Stimulated activated naive B cell treated with anti-CD40 and anti-IgM and Interleukin-4, amounts not matched to agents 10 μg/mL and 1 μg/mL and 100 μg/mL, for 72 hours (primary cell): ENCODE results near the gene SCEL.
A peak's percentile ranks its signal among the peaks of the same experiment; 100 is the strongest.

ENCODE experiments used
- ATAC-seq, 2 donors: fragments of 150-1000 bp; cut with Tn5 transposase; replicated peaks; 2 replicates each; pipeline ENCODE4 v1.10.0; 2021; ENCODE audit warnings: moderate library complexity in 1 of 2
- DNase-seq: peaks from one replicate; pipeline ENCODE4 v3.0.0; 2021
- H3K27ac Mint-ChIP-seq: one replicate; pipeline ENCODE4 v1.8.0; 2022; ENCODE audit warnings: mild to moderate bottlenecking, mixed read lengths
- H3K27me3 Mint-ChIP-seq, 2 donors: one replicate each; pipeline ENCODE4 v1.8.0; 2022; ENCODE audit warnings: mixed read lengths in 2 of 2
- H3K36me3 Mint-ChIP-seq, 2 donors: one replicate each; pipeline ENCODE4 v1.8.0; 2022; ENCODE audit warnings: mixed read lengths in 2 of 2, mild to moderate bottlenecking in 1 of 2
- H3K4me1 Mint-ChIP-seq, 2 donors: one replicate each; pipeline ENCODE4 v1.8.0; 2022; ENCODE audit warnings: mixed read lengths in 2 of 2, mild to moderate bottlenecking in 1 of 2
- H3K4me3 Mint-ChIP-seq, 2 donors: one replicate each; pipeline ENCODE4 v1.8.0; 2022; ENCODE audit warnings: mild to moderate bottlenecking in 2 of 2, mixed read lengths in 2 of 2, moderate library complexity in 1 of 2
- H3K9me3 Mint-ChIP-seq, 2 donors: one replicate each; pipeline ENCODE4 v1.8.0; 2022; ENCODE audit warnings: mixed read lengths in 2 of 2, mild to moderate bottlenecking in 1 of 2

SCEL gene, protein sequence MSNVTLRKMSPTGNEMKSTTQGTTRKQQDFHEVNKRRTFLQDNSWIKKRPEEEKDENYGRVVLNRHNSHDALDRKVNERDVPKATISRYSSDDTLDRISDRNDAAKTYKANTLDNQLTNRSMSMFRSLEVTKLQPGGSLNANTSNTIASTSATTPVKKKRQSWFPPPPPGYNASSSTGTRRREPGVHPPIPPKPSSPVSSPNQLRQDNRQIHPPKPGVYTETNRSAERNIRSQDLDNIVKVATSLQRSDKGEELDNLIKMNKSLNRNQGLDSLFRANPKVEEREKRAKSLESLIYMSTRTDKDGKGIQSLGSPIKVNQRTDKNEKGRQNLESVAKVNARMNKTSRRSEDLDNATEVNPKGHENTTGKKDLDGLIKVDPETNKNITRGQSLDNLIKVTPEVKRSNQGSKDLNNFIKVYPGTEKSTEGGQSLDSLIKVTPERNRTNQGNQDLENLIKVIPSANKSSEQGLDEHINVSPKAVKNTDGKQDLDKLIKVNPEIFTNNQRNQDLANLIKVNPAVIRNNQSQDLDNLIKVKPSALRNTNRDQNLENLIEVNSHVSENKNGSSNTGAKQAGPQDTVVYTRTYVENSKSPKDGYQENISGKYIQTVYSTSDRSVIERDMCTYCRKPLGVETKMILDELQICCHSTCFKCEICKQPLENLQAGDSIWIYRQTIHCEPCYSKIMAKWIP

DNA sequence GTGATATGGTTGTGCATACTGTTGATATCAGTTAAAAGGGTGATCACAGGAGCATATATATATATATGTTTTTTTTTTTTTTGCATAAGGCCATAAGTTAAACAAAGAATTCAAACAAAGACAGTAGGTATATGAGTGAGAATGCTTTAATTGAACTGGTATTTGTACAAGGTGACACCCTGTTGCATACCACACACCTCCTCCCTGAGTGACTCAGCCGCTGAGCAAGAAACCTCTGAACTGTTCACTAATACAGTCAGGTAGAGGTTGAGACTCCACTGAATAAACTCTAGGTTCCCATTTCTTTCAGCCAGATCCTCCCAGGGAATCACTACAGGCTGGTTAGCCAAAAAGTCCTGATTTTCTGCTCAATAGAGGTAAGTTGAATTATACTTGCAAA, at the start of gene SCEL:
TSS of gene SCEL (plus strand) at position 259 of the 400 bp plus-strand sequence. CDS start 20,170 bp downstream, outside the sequence.
- Mint-ChIP-seq H3K4me1 (peaks cover 0 to 2% of the 10 kb centered on the region in 2 donors), H3K27ac (no peak within 1 kb of the TSS), H3K36me3 (no peaks in the 10 kb centered on the region), H3K9me3 (no peaks in the 10 kb centered on the region), H3K4me3 (no peak within 1 kb of the TSS), H3K27me3 (peaks cover 4% of the 10 kb centered on the region in 2 donors)
- DNase-seq (no peak), ATAC-seq (no peak)

DNA sequence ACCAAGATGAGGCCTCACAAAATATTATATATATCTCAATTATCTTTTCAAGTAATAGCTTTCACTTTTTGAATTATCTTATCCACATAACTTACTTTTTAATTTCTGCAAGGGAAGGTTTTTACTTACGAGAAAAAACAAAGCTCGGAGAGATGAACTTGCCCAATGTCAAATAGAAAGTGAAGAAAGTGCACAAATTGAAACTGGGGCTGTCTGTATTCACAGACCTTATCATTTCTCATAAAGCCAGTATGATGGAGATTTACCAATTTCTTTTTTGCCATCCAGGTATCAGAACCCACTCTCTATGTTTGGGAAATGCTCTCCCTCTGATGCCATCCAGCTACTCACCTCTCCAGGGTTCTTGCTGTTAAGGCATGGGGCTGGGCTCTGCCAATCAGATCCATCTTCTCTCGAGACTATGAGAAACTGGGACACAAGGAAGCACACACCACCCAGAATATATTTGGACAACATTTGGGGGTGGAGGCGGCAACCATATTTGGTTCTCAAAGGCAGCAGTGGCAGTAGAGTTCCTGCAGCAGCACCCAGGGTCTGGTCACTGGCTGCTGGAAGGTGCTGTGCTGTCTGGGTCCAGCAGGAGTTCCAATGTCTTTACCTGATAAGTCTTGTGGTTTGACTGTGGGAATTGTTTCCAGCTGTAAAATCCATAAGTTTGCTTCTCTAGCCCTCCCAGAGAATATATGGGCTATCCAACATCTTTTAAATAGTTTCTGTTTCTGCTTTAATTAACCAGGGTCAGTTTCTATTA, 45.8 kb upstream of the SCEL start:
- H3K4me1 Mint-ChIP-seq: peaks cover 0 to 4% of the 10 kb centered on the region in 2 donors
- H3K4me3 Mint-ChIP-seq: no peak overlapping the region
- no peak overlapping the region for H3K27ac Mint-ChIP-seq
- no peaks in the 10 kb centered on the region for H3K36me3 Mint-ChIP-seq
- H3K27me3 Mint-ChIP-seq: peaks cover 0 to 3% of the 10 kb centered on the region in 2 donors
- H3K9me3 Mint-ChIP-seq: no peaks in the 10 kb centered on the region
- DNase-seq (no peak), ATAC-seq (no peak)

DNA sequence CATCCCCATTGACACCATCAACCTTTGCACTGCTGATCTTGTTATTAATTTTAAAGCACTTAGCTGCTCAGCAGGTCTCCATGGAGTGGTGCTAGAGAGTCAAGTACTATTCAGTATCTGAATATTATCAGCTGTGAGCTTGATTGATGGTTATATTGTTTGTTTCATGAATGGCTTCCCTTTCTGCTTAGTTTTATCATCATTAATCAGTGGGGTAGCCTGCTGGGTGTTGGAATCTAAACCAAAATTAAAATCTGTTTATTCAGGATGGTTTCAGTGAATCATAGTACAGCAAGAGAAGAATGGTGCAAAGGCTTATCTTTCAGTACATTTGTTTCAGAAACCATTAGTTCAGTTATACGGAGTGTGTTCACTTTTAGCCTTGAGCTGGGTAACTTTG, 42.5 kb upstream of the SCEL start:
- no peaks in the 10 kb centered on the region for H3K4me1 Mint-ChIP-seq
- DNase-seq (no peak), ATAC-seq (peak; percentile 85 to 89)
- peaks cover 0 to 3% of the 10 kb centered on the region in 2 donors for H3K27me3 Mint-ChIP-seq
- no peak overlapping the region for H3K27ac Mint-ChIP-seq
- H3K36me3 Mint-ChIP-seq: no peaks in the 10 kb centered on the region
- H3K9me3 Mint-ChIP-seq: no peaks in the 10 kb centered on the region
- H3K4me3 Mint-ChIP-seq: no peak overlapping the region

DNA sequence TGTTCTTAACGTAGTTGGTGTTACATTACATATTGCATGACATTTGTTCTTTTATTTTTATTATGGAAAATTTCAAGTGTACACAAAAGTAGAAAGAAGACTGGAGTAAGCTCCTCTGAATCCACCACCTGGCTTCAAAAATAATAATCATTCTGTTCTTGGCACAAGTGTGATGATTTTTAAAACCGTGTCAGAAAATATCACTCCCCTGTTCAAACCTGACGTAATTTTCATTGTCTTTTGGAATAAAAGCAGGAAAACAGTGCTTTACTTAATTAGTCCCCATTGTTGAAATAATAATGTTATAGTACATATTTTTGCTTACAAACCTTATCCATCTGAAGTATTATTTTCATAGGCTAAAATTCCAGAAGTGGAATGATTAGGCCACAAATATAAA, 41.3 kb upstream of the SCEL start:
- H3K4me3 Mint-ChIP-seq: no peak overlapping the region
- H3K9me3 Mint-ChIP-seq: no peaks in the 10 kb centered on the region
- DNase-seq (no peak), ATAC-seq (no peak)
- no peak overlapping the region for H3K27ac Mint-ChIP-seq
- H3K36me3 Mint-ChIP-seq: no peaks in the 10 kb centered on the region
- H3K27me3 Mint-ChIP-seq: peaks cover 0 to 3% of the 10 kb centered on the region in 2 donors
- no peaks in the 10 kb centered on the region for H3K4me1 Mint-ChIP-seq

DNA sequence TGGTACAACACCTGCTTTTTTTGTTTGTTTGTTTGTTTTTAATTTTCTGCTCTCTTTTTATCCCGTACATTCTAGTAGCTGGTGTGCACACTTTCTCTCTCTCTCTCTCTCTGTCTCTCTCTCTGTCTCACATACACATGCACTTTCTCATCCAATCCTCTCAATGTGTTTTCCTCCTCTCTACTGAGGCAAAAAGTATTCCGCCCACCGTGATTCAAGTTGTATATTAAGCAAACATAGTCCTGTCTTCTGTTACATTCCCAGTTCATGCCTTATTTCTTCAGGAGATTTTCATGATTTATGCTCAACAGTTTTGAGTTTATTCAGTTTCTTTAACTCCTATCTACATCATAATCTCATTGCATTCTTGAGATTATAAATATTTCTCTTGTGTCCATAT, 38.2 kb upstream of the SCEL start:
- H3K9me3 Mint-ChIP-seq: no peaks in the 10 kb centered on the region
- ATAC-seq (no peak), DNase-seq (no peak)
- H3K27me3 Mint-ChIP-seq: peaks cover 7 to 12% of the 10 kb centered on the region in 2 donors
- H3K36me3 Mint-ChIP-seq: no peaks in the 10 kb centered on the region
- peaks cover 8 to 14% of the 10 kb centered on the region in 2 donors for H3K4me1 Mint-ChIP-seq
- no peak overlapping the region for H3K4me3 Mint-ChIP-seq
- no peak overlapping the region for H3K27ac Mint-ChIP-seq

DNA sequence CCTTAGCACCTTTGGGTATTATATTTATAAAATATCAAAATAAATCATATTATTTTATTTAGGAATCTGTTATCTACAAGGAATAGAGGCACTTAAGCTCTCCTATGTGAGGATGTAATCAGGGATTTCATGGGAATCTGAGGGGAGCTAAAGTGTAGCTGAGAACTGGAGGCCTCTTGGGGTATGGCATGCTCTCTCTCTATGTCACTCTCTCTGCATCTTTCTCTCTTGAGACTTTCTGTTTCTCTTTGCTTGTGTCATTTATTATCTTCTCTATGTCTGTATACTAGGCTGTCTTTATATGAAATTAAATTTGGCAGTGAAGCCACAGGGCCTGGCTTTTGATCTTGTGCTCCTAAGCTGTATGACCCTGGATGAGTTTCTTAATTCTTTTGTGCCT, 37.7 kb upstream of the SCEL start:
- ATAC-seq (no peak), DNase-seq (no peak)
- H3K9me3 Mint-ChIP-seq: no peaks in the 10 kb centered on the region
- peaks cover 10 to 16% of the 10 kb centered on the region in 2 donors for H3K4me1 Mint-ChIP-seq
- H3K36me3 Mint-ChIP-seq: no peaks in the 10 kb centered on the region
- H3K27me3 Mint-ChIP-seq: peaks cover 7 to 10% of the 10 kb centered on the region in 2 donors
- H3K4me3 Mint-ChIP-seq: no peak overlapping the region
- no peak overlapping the region for H3K27ac Mint-ChIP-seq

DNA sequence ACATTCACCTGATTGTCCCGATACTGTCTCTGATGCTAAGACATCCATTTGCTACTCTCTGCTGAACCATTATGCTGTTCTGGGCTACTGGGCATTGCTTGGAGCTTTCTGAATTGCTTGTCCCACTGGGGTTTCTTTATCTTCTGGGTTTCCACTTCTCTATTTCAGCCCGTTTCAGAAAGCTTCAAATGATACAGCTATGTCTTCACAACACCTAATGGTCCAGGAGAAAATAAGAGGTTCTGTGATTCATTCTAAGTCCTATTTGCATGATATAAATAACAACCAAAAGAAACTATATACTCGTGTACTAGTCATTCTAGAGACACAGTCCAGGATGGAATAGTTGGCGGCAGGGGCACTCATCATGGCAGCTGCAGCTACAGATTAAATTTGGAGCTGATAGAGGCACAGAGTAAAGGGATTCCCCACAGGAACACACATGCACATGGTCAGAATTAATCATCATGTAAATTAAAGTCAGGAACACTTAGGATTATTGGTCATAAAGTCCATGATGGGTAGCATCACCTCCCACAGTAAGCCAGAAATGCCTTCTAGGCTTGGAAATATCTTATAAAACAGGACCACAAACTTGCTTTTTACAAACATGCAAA, 33.3 kb upstream of the SCEL start:
- H3K9me3 Mint-ChIP-seq: no peaks in the 10 kb centered on the region
- peak overlapping the region; percentile 85 for H3K27ac Mint-ChIP-seq
- peak overlapping the region in 1 of 2 donors; percentile 35 for H3K4me3 Mint-ChIP-seq
- DNase-seq (peak; percentile 32), ATAC-seq (peak; percentile 94 to 97)
- no peaks in the 10 kb centered on the region for H3K36me3 Mint-ChIP-seq
- H3K27me3 Mint-ChIP-seq: peaks cover 7 to 9% of the 10 kb centered on the region in 2 donors
- peaks cover 13 to 28% of the 10 kb centered on the region in 2 donors for H3K4me1 Mint-ChIP-seq

DNA sequence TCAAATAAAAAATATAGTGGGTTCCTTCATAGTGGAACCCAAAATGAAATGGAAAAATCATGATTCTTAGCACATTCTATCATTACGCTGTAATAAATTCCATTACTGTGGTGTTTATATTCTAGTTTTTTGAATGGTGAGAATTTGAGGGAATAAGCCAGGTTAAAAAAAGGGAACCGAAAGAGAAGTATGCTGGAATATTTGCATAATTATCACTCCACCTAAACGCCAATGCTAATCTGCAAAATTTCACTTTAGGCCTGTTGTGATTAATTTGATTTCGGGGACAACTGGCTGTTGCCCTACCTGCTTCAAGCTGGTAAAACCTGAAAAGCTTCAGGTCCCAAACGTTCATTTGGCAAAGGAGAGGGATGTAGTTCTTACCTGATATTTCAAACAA, 32.1 kb upstream of the SCEL start:
- no peak overlapping the region for H3K27ac Mint-ChIP-seq
- no peak for ATAC-seq
- H3K9me3 Mint-ChIP-seq: no peaks in the 10 kb centered on the region
- peaks cover 7 to 9% of the 10 kb centered on the region in 2 donors for H3K27me3 Mint-ChIP-seq
- no peaks in the 10 kb centered on the region for H3K36me3 Mint-ChIP-seq
- DNase-seq: no peak
- no peak overlapping the region for H3K4me3 Mint-ChIP-seq
- H3K4me1 Mint-ChIP-seq: peaks cover 13 to 36% of the 10 kb centered on the region in 2 donors

DNA sequence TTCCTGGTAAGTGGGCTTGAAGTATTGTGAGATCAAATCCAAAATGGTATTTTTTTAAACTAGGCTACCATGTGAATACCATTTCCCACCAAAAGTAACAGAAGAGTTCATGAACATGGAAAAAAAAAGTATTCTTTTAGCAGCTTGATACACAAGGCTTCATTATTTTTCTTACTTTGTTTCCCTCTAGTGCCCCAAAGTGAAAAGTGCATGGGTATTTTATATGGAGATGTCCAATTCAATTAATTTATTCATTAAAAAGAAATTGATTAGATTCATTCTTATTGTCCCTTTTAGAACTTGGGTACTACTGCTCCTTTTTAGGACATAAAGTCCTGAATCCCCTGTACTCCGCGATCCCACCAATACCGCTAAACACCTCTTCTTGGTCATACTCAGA, 28.6 kb upstream of the SCEL start:
- no peak for ATAC-seq
- no peak for DNase-seq
- H3K9me3 Mint-ChIP-seq: no peaks in the 10 kb centered on the region
- no peaks in the 10 kb centered on the region for H3K36me3 Mint-ChIP-seq
- H3K27ac Mint-ChIP-seq: no peak overlapping the region
- no peak overlapping the region for H3K4me3 Mint-ChIP-seq
- peaks cover 20 to 44% of the 10 kb centered on the region in 2 donors for H3K4me1 Mint-ChIP-seq
- no peaks in the 10 kb centered on the region for H3K27me3 Mint-ChIP-seq

DNA sequence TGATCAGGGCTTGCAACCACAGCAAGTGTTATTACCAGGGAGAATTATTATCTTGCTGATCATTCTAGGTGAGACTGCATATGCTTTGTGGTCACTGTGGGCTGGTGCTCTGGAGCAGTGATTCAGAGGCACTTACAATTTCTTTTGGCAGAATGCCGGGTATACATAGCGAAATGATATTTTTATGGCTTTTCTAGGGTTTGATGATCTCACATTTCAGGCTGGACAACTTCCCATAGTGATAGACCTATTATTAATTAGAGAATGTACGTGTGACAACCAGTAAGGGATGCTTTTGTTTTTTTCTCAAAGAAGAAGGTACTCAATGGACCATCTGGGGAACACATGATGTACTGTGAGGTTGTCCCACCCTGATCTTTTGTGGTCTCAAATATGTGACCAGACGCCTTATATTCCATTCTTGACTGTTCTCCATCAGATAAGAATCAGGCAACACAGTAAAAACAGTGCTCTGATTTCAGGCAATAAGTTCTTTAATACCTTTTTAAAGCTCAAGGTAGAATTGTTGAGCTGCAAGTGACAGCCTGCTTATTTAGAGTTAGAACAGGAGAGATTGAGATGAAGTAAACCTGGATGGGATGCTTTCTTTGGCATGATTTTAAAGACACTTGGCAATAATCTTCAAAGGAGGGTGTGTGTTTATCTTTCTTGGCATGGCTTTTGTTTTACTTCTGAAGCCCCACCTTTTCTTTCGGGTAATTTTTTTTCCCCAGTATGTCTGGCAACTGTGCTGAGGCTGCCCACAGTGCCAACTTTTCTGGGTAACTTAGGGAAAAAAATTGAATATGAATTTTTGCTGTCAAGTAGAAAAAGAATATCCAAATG, 27.4 kb upstream of the SCEL start:
- DNase-seq: no peak
- no peaks in the 10 kb centered on the region for H3K27me3 Mint-ChIP-seq
- no peaks in the 10 kb centered on the region for H3K9me3 Mint-ChIP-seq
- peak; percentile 85 to 86 for ATAC-seq
- H3K4me1 Mint-ChIP-seq: peaks cover 13 to 34% of the 10 kb centered on the region in 2 donors
- no peak overlapping the region for H3K27ac Mint-ChIP-seq
- no peak overlapping the region for H3K4me3 Mint-ChIP-seq
- no peaks in the 10 kb centered on the region for H3K36me3 Mint-ChIP-seq

DNA sequence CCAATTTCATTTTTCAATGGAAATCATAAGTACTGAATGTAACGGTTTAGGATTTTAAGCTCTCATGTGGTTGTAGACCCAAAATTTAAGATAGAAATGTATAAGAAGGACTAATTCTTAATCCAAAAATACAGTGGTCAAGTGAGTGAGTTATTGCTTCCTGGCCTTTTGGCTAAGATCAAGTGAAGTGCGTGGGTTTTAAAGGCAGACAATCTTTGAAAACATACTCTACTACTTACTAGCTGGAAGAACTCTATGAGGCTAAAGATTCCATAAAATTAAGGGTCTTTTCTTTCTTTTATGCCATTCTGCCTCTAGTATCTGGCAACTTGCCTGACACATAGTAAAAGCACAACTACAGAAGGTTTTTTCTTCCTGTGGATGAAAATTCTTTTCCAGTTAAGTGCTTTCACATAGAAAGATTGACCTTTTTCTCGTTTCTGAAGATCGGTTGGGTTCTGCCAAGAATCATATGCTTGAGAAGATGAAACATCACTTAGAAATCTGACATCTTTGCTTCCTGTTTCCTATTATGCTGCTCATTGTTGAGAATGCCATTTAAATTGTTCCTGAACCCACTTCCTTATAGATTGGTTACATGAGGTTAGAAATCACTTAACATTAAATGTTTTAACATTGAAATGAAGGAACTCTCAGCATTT, 26.4 kb upstream of the SCEL start:
- Mint-ChIP-seq H3K9me3 (no peaks in the 10 kb centered on the region), H3K27me3 (no peaks in the 10 kb centered on the region), H3K4me3 (no peak overlapping the region), H3K4me1 (peaks cover 14 to 34% of the 10 kb centered on the region in 2 donors), H3K27ac (no peak overlapping the region), H3K36me3 (no peaks in the 10 kb centered on the region)
- DNase-seq (no peak), ATAC-seq (peak; percentile 28 to 41)

DNA sequence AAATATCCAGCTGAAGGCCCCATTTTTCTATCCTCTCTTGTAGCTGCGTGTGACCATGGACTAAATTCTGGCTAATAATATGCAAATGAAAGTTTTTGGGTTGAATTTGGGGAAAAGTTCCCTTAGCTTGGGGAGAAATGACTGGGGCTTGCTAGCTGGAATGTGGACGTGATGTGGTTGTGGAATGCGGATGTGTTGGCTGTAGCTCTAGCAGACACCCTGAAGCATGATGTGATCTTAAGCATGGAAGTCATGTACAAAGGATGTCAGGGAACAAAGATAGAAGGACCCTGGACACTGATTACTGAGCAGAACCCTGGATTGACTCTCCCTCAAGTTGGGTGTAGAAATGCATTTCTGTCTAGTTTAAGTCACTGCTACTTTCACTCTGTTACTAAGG, 25.4 kb upstream of the SCEL start:
- H3K4me3 Mint-ChIP-seq: no peak overlapping the region
- H3K36me3 Mint-ChIP-seq: no peaks in the 10 kb centered on the region
- no peaks in the 10 kb centered on the region for H3K9me3 Mint-ChIP-seq
- H3K4me1 Mint-ChIP-seq: peaks cover 21 to 40% of the 10 kb centered on the region in 2 donors
- DNase-seq (no peak), ATAC-seq (no peak)
- H3K27me3 Mint-ChIP-seq: no peaks in the 10 kb centered on the region
- no peak overlapping the region for H3K27ac Mint-ChIP-seq

DNA sequence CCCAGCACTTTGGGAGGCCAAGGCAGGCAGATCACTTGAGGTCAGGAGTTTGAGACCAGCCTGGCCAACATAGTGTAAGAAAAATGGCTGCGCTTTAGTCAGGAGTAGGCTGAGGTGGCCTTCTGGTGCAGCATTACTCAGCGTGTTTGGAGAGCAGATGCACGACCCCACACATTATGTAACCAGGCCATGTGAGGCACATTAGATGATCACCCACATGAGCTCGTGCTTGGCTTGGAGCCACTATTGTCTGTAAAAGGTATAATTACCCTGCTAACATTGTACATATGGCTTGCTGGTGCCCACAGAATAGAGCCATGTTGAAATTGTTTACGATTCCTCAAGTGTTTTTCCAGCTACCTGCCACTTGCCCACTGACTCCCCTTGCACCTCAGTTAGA, 24.0 kb upstream of the SCEL start:
- no peak for DNase-seq
- H3K4me3 Mint-ChIP-seq: no peak overlapping the region
- no peaks in the 10 kb centered on the region for H3K36me3 Mint-ChIP-seq
- no peak overlapping the region for H3K27ac Mint-ChIP-seq
- ATAC-seq: no peak
- no peaks in the 10 kb centered on the region for H3K9me3 Mint-ChIP-seq
- peaks cover 28 to 45% of the 10 kb centered on the region in 2 donors for H3K4me1 Mint-ChIP-seq
- H3K27me3 Mint-ChIP-seq: no peaks in the 10 kb centered on the region
